ENCODE results near the gene TPCN1. TPM values are rescaled to one million over a fixed set of nuclear protein-coding genes. Genes with fewer than 3 reads are reported as not detected.

TPCN1 gene
- total and polyA plus RNA-seq, 2 donors from 2014 or later: 38.4 to 93.3 TPM

DNA sequence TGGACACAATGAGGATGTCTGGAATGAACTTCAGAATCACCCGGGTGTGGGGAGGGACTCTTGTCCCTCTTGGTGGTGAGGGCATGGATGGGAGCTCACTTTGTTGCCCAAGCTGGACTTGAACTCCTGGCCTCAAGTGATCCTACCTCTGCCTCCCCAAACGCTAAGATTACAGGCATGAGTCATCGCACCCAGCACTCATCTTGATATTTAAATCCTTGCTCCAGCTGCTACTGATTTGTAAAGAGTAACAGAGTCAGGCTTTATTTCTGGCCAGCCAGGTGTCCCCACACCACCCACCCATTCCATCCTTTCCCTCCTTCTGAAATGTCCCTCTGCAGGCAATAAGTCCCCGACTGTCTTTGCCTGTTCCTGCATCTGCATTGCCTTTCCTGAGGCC lies 40.9 kb upstream of the TPCN1 start:
- intact Hi-C loops (cut with DNase I): no loop called here
- Histone ChIP-seq H3K9ac (ENCODE audit: low read length in 3 of 3) (no peak overlapping the region), H3K4me3 (ENCODE audit: low read length in 3 of 3) (no peak overlapping the region), H3K4me1 (ENCODE audit: control insufficient read depth in 2 of 3, insufficient read depth in 2 of 3, low read depth in 1 of 3, low read length in 3 of 3) (no peaks in the 10 kb centered on the region), H3K9me3 (ENCODE audit: control insufficient read depth in 2 of 3, insufficient read depth in 1 of 3, low read length in 3 of 3) (no peaks in the 10 kb centered on the region), H3K36me3 (ENCODE audit: control insufficient read depth in 2 of 3, insufficient read depth in 3 of 3, low read length in 3 of 3) (peaks cover 7 to 39% (median 30%) of the 10 kb centered on the region in 3 donors), H3K27ac (ENCODE audit: low read depth in 2 of 2, low read length in 2 of 2) (no peak overlapping the region), H3K27me3 (ENCODE audit: control insufficient read depth, insufficient read depth, low read length) (no peaks in the 10 kb centered on the region)
- no peak for TF ChIP-seq CTCF (IDR thresholded peaks at IDR 0.05; ENCODE audit: borderline replicate concordance, extremely low read depth, insufficient read depth)
- DNase-seq: no peak
- no peak for FAIRE-seq

DNA sequence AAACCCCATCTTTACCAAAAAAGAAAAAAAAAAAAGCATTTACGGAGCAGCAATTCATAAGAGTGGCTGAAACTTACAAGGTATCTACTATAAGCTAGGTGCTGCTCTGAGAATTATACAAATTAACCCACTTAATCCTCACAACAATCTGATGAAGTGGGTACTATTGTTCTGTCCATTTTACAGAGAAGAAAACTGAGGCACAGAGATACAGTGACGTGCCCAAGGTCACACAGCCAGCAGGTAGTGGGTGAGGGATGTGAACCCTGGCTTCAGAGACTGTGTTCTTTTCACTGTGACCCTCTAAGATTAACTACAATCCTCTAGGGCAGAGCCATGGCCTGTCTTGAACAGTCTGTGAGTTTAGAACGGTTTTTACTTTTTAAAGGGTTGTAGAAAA lies 39.3 kb upstream of the TPCN1 start:
- Histone ChIP-seq H3K27me3 (ENCODE audit: control insufficient read depth, insufficient read depth, low read length) (no peaks in the 10 kb centered on the region), H3K36me3 (ENCODE audit: control insufficient read depth in 2 of 3, insufficient read depth in 3 of 3, low read length in 3 of 3) (peaks cover 6 to 34% (median 26%) of the 10 kb centered on the region in 3 donors), H3K27ac (ENCODE audit: low read depth in 2 of 2, low read length in 2 of 2) (no peak overlapping the region), H3K4me1 (ENCODE audit: control insufficient read depth in 2 of 3, insufficient read depth in 2 of 3, low read depth in 1 of 3, low read length in 3 of 3) (peaks cover 0 to 11% (median 0%) of the 10 kb centered on the region in 3 donors), H3K4me3 (ENCODE audit: low read length in 3 of 3) (no peak overlapping the region), H3K9ac (ENCODE audit: low read length in 3 of 3) (no peak overlapping the region), H3K9me3 (ENCODE audit: control insufficient read depth in 2 of 3, insufficient read depth in 1 of 3, low read length in 3 of 3) (no peaks in the 10 kb centered on the region)
- DNase-seq (no peak), FAIRE-seq (no peak)
- intact Hi-C loops (cut with DNase I): no loop called here
- TF ChIP-seq CTCF (IDR thresholded peaks at IDR 0.05; ENCODE audit: borderline replicate concordance, extremely low read depth, insufficient read depth): no peak

GRCh38 chr12:113183030-113183589 lies 38.2 kb upstream of the TPCN1 start:
- no peaks in the 10 kb centered on the region for H3K9me3 ChIP-seq (ENCODE audit: control insufficient read depth in 2 of 3, insufficient read depth in 1 of 3, low read length in 3 of 3)
- peaks cover 0 to 11% (median 0%) of the 10 kb centered on the region in 3 donors for H3K4me1 ChIP-seq (ENCODE audit: control insufficient read depth in 2 of 3, insufficient read depth in 2 of 3, low read depth in 1 of 3, low read length in 3 of 3)
- no peak overlapping the region for H3K4me3 ChIP-seq (ENCODE audit: low read length in 3 of 3)
- no peak overlapping the region for H3K9ac ChIP-seq (ENCODE audit: low read length in 3 of 3)
- no peak for DNase-seq
- no peaks in the 10 kb centered on the region for H3K27me3 ChIP-seq (ENCODE audit: control insufficient read depth, insufficient read depth, low read length)
- no peak for FAIRE-seq
- peaks cover 0 to 23% (median 17%) of the 10 kb centered on the region in 3 donors for H3K36me3 ChIP-seq (ENCODE audit: control insufficient read depth in 2 of 3, insufficient read depth in 3 of 3, low read length in 3 of 3)
- intact Hi-C loops (cut with DNase I): no loop called here
- TF ChIP-seq CTCF (IDR thresholded peaks at IDR 0.05; ENCODE audit: borderline replicate concordance, extremely low read depth, insufficient read depth): no peak
- H3K27ac ChIP-seq (ENCODE audit: low read depth in 2 of 2, low read length in 2 of 2): no peak overlapping the region

Measured in kidney (tissue), 14 donors.